Pancreas (tissue), 10 donors: ENCODE results near the gene GLA. TPM values are rescaled to one million over a fixed set of nuclear protein-coding genes. Genes with fewer than 3 reads are reported as not detected.

Experiments
- ATAC-seq, 4 donors: fragments of 200-7000 bp; cut with Tn5 transposase; one replicate each; pipeline versions ENCODE4 v1.8.0 to v1.9.1; 2020; ENCODE audit warnings: mild to moderate bottlenecking in 4 of 4, moderate library complexity in 4 of 4
- DNase-seq, 6 donors: peaks; one replicate each; pipeline ENCODE4 v3.0.0-alpha.2; 2020
- FAIRE-seq: peaks from 2 replicates; lab custom pipeline; 2012; peaks lifted over from hg19 to GRCh38; lab: Jason Lieb, UNC
- H3K27ac ChIP-seq, 4 donors: fragments of 200-600 bp; sonication (generic); 1 replicate in 3 of 4; 2 replicates in 1 of 4; pipeline versions ENCODE4 v1.5.0 to v1.8.0; 2020
- H3K27me3 ChIP-seq, 4 donors: fragments of 200-600 bp; one replicate each; pipeline ENCODE4 v1.8.0; 2021
- H3K36me3 ChIP-seq, 3 donors: fragments of 200-600 bp; sonication (generic) in 1 of 3; one replicate each; pipeline versions ENCODE4 v1.5.0 to v1.8.0; 2020 to 2021
- H3K4me1 ChIP-seq, 3 donors: fragments of 200-600 bp; one replicate each; pipeline ENCODE4 v1.8.0; 2021
- H3K4me3 ChIP-seq, 4 donors: fragments of 200-600 bp; sonication (generic) in 2 of 4; one replicate each; pipeline versions ENCODE4 v1.5.0 to v1.8.0; 2020 to 2021
- H3K9me3 ChIP-seq, 4 donors: fragments of 200-600 bp; one replicate each; pipeline ENCODE4 v1.8.0; 2021
- WGBS, 2 donors: extraction: QIAGEN DNeasy Blood & Tissue Kit; methylation state at CpG; one replicate each; pipeline ENCODE4 v1.1.7; 2013; 5-methylcytosine and 5-hydroxymethylcytosine counted together
- intact Hi-C, 3 donors: fragments of 100-400 bp; cut with DNase I; formaldehyde crosslinking; loops; one replicate each; pipeline versions ENCODE4 v1.11.1 to v1.14.2; 2022
- polyA plus RNA-seq, 2 donors: library from polyadenylated mRNA; stranded (reverse); fragments of 200-250 nt; gene quantifications; one replicate each; pipeline ENCODE4 v1.2.3, GENCODE V29; 2013
- total RNA-seq, 6 donors: library from RNA; stranded (reverse); fragmentation: NEBNext Ultra II Directional in 4 of 6; extraction: Animal tissue kit (Norgen Biotek cat#: 25700) in 4 of 6; gene quantifications; one replicate each; pipeline versions ENCODE4 v1.2.1 to v1.2.4, GENCODE V29; 2021 to 2023
- TF ChIP-seq, protein P1 (sequence below), 4 donors: fragments of 200-600 bp; sonication (generic) in 3 of 4; IDR thresholded peaks; one replicate each; pipeline versions ENCODE4 v1.5.0 to v1.8.0; 2021; ENCODE audit warnings: antibody characterized with exemption in 4 of 4
- donor health status: healthy with polysubstance abuse.
- donor health status: DM: no; HTN: no; CAD: no; lungs with moderate emphysema.
- donor health status: DM: no; HTN: no; CAD: no.
- donor health status: control.
- donor health status: control.
- donor health status: Bipolar disorder and iron deficiency.
- donor health status: DM: yes; HTN: yes; CAD: no.
- donor health status: DM: no; HTN: no; CAD: no.
- donor health status: DM: no; HTN: no; CAD: no.
- donor health status: DM: yes; HTN: yes; CAD: no.

The GLA gene
- total and polyA plus RNA-seq, 8 donors, result 5.1 to 20.5 (median 8.8) TPM

DNA sequence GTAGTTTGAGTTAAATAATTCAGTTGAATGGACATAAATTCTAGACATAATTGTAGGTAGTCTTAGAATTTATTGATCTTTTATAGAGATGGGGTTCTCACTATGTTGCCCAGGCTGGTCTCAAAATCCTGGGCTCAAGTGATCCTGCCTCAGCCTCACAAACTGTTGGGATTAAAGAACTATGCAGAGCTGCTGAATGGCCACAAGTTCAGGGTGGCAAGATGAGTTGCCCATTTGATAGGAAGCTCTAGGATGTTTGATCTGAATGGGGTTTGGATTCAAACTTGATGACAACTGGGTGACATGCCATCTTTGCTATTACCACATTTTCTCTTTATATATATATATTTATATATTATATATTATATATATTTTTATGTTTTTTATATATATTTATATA is 13.4 kb downstream of the GLA start:
- no peak for DNase-seq
- intact Hi-C loops, result no loop called here
- TF ChIP-seq, protein P1, sequence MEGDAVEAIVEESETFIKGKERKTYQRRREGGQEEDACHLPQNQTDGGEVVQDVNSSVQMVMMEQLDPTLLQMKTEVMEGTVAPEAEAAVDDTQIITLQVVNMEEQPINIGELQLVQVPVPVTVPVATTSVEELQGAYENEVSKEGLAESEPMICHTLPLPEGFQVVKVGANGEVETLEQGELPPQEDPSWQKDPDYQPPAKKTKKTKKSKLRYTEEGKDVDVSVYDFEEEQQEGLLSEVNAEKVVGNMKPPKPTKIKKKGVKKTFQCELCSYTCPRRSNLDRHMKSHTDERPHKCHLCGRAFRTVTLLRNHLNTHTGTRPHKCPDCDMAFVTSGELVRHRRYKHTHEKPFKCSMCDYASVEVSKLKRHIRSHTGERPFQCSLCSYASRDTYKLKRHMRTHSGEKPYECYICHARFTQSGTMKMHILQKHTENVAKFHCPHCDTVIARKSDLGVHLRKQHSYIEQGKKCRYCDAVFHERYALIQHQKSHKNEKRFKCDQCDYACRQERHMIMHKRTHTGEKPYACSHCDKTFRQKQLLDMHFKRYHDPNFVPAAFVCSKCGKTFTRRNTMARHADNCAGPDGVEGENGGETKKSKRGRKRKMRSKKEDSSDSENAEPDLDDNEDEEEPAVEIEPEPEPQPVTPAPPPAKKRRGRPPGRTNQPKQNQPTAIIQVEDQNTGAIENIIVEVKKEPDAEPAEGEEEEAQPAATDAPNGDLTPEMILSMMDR (IDR thresholded peaks at IDR 0.05), result no peak
- Histone ChIP-seq H3K4me3 (no peak overlapping the region), H3K36me3 (no peaks in the 10 kb centered on the region), H3K9me3 (no peaks in the 10 kb centered on the region), H3K27me3 (peaks cover 0 to 4% (median 0%) of the 10 kb centered on the region in 4 donors), H3K27ac (no peak overlapping the region), H3K4me1 (no peaks in the 10 kb centered on the region)
- ATAC-seq, result no peak
- FAIRE-seq, result no peak

DNA sequence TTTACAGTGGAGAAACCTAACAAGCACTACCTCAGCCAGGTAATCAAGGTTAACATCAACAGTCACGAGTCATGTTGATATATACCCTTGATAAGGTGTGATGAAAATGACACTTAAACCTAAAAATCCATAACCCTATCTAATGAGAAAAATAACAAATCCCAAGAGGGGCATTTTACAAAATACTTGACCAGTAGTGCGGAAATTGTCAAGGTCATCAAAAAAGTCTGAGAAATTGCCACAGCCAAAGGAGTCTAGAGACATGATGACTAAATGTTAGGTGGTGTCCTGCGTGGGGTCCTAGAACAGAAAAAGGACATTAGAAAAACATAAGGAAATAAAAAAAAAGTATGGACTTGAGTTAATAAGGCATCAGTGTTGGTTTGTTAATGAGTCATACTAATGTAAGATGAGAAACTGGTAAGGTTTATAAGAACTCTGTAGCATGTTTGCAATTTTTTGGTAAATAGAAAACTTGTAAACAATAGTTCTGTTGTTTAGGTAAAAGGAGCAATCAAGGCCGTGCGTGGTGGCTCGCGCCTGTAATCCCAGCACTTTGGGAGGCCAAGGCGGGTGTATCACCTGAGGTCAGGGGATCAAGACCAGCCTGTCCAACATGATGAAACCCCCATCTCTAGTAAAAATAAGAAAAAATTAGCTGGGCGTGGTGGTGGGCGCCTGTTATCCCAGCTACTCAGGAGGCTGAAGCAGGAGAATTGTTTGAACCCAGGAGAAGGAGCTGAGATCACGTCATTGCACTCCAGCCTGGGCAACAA is 14.0 kb downstream of the GLA start:
- Histone ChIP-seq H3K27ac (no peak overlapping the region), H3K36me3 (no peaks in the 10 kb centered on the region), H3K27me3 (peaks cover 0 to 4% (median 0%) of the 10 kb centered on the region in 4 donors), H3K9me3 (no peaks in the 10 kb centered on the region), H3K4me1 (no peaks in the 10 kb centered on the region), H3K4me3 (no peak overlapping the region)
- TF ChIP-seq, protein P1 (IDR thresholded peaks at IDR 0.05), result no peak
- ATAC-seq (no peak), DNase-seq (no peak), FAIRE-seq (no peak)
- 75 to 80% methylated on average over 11 of the region's 11 CpGs for whole genome bisulfite sequencing, 2 donors
- intact Hi-C loops, result no loop called here

DNA sequence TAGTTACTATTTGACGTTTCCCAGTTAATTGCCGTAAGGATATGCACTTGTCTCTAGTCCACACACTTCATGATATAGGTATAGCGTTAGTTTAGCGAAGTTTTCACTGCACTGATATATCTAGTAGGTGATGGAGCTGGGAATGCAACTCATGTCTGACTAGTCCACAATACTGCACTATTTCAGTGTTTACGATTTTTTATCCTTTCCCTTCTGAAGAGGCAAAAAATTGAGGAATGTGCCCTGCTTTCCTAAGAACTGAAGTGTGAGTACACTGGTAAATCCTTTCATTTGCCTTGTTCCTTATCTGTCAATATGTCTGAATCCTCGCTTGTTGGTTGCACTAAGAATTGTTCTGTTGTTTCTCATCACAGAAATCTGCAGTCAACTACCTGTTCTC is 15.9 kb downstream of the GLA start:
- no peaks in the 10 kb centered on the region for H3K9me3 ChIP-seq
- H3K4me3 ChIP-seq, result peak overlapping the region; percentile 16 to 49 (median 36)
- TF ChIP-seq, protein P1 (IDR thresholded peaks at IDR 0.05), result no peak
- ATAC-seq (no peak), DNase-seq (no peak), FAIRE-seq (no peak)
- H3K36me3 ChIP-seq, result no peaks in the 10 kb centered on the region
- no peaks in the 10 kb centered on the region for H3K4me1 ChIP-seq
- H3K27me3 ChIP-seq, result no peaks in the 10 kb centered on the region
- 29 to 44% methylated on average over 6 of the region's 6 CpGs for WGBS, 2 donors
- intact Hi-C loops, result no loop called here
- H3K27ac ChIP-seq, result peak overlapping the region in 1 of 4 donors; percentile 50

DNA sequence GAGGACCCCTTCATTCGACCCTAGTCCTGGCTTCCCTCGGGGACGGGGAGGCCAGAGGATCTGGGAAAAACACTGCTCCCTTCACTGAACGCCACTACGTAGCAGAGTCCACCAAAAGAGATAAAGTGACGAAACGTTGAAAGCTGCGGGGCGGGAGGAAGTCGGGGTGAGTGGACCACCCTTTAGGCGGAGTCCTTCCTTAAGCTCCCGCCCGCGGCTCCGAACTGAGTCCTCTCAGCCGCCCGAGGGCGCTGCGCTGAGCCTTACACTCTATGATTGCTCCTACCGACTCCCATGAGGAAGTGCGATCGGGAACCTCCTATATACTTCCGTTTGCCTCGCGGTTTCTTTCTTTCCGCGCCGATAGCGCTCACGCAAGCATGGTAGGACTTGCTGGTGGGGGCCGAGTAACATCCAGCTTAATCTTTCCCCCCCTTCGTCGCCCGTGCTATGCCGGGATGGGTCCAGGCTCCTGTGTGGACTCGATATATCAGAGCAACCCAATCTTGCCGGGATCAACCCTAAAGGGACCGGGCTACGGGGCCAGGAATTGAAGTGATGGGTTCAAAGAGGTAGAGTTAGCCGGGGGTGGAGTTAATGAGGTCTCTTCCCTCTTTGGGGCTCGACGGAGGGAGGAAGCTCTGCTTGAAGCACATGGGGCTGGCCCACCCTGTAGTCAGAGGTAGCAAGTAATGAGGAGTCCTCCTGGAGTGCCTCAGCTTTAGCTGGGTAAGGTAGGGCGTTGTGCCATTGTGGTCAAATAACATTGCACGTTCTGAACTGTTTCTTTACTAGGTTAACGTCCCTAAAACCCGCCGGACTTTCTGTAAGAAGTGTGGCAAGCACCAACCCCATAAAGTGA is 16.8 kb downstream of the GLA start, which contains the start of gene RPL36A:
Gene RPL36A, plus strand, starts transcription at position 348 of the 862 bp plus-strand sequence. Its CDS starts 33 bp downstream, at position 381.
- no peak for FAIRE-seq
- intact Hi-C loops, result no loop called here
- peak; percentile 98 to 99 (median 98) for ATAC-seq
- peak within 1 kb of the TSS; percentile 16 to 49 (median 36) for H3K4me3 ChIP-seq
- H3K36me3 ChIP-seq, result no peaks in the 10 kb centered on the region
- H3K4me1 ChIP-seq, result no peaks in the 10 kb centered on the region
- TF ChIP-seq, protein P1 (IDR thresholded peaks at IDR 0.05), result peak; percentile 23 to 50 (median 38)
- H3K27ac ChIP-seq, result peak within 1 kb of the TSS; percentile 17 to 50 (median 21)
- no peaks in the 10 kb centered on the region for H3K9me3 ChIP-seq
- 1 to 36% methylated on average over 47 of the region's 47 CpGs for WGBS, 2 donors
- DNase-seq, result peak; percentile 77 to 91 (median 82)
- H3K27me3 ChIP-seq, result no peaks in the 10 kb centered on the region
